ENCODE data around the gene OTX2.

- no peak for TF ChIP-seq TAF1 (IDR thresholded peaks at IDR 0.05; ENCODE audit: borderline replicate concordance, low read depth, low read length)
- 0 out of 2 replicates have a peak, but pooled peaks have one; percentile 11 for TF ChIP-seq CTCF (IDR thresholded peaks at IDR 0.05)
- no peak for TF ChIP-seq EP300 (IDR thresholded peaks at IDR 0.05; ENCODE audit: borderline replicate concordance in 1 of 2, low read depth in 1 of 2, low read length in 1 of 2)
- no peak for TF ChIP-seq POLR2AphosphoS5 (IDR thresholded peaks at IDR 0.05; ENCODE audit: low read depth, low read length)
- no peak for TF ChIP-seq USF1 (IDR thresholded peaks at IDR 0.05; ENCODE audit: borderline replicate concordance, low read depth)
- TF ChIP-seq FOSL2 (IDR thresholded peaks at IDR 0.05; ENCODE audit: borderline replicate concordance, low read depth): no peak
- no peak for TF ChIP-seq PBX3 (IDR thresholded peaks at IDR 0.05)
- TF ChIP-seq ZBTB33 (IDR thresholded peaks at IDR 0.05; ENCODE audit: borderline replicate concordance, low read depth): no peak
- TF ChIP-seq JUND (IDR thresholded peaks at IDR 0.05): no peak
- TF ChIP-seq NRF1 (IDR thresholded peaks at IDR 0.05; ENCODE audit: low read depth, low read length): no peak
- no peak for TF ChIP-seq YY1 (IDR thresholded peaks at IDR 0.05; ENCODE audit: low read depth)
- TF ChIP-seq USF2 (IDR thresholded peaks at IDR 0.05; ENCODE audit: borderline replicate concordance, low read depth, low read length): no peak
These were observed 58.8 kb downstream of the OTX2 start for GRCh38 chr14:56751471-56751870.
